Endothelial cell of hepatic sinusoid (primary cell): Measurements from ENCODE around the gene RAB9A.
"Not testable (repeated sequence)": the region's sequence is repeated elsewhere in the genome, so short reads cannot be mapped to it uniquely, and the experiment has no call there.

Experiments
- in situ Hi-C: cut with HindIII; loops from 2 replicates; pipeline ENCODE4 v1.10.0; 2017; ENCODE audit warnings: low sequenced_read_pairs

Gene RAB9A

GRCh38 chrX:13688958-13689740, at the start of gene RAB9A:
RAB9A (plus strand) TSS chrX:13689128; CDS start chrX:13708747, 19,619 bp downstream.
- in situ Hi-C loops: no loop called here

- in situ Hi-C loops: not testable (repeated sequence)
Observed at GRCh38 chrX:13641684-13642083, 47.2 kb upstream of the RAB9A start.

DNA sequence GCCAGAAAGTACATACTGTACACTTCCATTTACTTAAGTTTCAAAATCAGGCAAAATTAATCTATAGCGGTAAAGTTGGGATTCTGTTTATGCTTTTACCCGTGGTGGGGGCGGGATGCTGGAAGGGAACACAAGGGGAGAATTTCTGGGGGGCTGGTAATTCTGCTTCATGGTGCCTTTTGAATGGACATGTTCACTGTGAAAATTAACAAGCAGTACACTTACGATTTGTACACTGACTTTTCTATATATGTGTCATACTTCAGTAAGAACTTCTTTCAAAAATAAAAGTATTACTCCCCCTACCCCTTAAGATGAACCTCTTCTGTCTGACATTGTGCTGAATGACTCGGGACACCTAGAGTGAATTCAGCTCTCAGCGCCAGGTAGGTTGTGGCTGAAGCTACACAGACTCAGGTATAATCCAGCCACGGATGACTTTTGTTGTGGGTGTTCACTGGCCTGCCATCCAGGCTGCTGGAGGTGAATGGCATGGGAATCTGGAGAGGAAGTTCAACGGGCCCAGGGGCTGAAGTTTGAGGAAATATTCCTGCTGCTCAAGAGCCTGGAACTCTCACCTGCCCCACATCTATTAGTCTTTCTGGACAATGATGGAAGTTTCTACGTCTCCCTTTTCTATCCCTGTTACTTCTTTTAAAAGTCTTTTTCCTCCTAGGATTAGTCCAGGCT, 43.3 kb upstream of the RAB9A start:
- in situ Hi-C loops: no loop called here

- in situ Hi-C loops: no loop called here
Observed at GRCh38 chrX:13646154-13646549, 42.8 kb upstream of the RAB9A start.

DNA sequence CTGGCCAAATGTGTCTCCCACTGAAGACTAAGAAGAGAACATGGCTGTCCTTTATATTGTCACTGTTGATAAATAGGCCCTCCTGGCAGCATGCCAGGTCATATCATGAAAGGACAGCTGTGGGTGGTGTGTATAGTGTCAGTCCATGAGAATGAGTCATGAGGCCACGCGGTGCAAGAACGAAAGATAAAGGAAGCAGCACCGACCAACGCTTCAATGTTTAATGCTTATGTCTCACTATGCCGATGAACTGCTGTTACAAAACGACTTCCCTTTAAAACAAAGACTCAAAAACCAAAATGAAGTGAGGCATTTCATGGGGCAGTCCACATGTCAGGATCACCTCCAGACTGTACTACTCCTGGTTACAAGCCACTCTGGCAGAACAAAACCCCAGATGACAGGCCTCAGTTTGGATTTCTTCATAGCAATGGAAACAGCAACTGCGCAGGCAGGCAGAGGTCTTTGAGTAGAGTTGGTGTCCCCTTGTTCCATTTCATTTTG, 41.2 kb upstream of the RAB9A start:
- in situ Hi-C loops: no loop called here

DNA sequence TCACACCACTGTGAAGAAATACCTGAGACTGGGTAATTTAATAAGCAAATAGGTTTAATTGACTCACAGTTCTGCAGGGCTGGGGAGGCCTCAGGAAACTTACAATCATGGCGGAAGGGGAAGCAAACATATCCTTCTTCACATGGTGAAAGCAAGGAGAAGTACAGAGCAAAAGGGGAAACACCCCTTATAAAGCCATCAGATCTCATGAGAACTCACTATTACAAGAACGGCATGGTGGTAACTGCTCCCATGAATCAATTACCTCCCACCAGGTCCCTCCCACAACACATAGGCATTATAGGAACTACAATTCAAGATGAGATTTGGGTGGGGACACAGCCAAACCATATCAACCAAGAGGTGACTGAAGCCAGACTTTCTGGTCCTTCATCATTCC, 40.6 kb upstream of the RAB9A start:
- in situ Hi-C loops: not testable (repeated sequence)

DNA sequence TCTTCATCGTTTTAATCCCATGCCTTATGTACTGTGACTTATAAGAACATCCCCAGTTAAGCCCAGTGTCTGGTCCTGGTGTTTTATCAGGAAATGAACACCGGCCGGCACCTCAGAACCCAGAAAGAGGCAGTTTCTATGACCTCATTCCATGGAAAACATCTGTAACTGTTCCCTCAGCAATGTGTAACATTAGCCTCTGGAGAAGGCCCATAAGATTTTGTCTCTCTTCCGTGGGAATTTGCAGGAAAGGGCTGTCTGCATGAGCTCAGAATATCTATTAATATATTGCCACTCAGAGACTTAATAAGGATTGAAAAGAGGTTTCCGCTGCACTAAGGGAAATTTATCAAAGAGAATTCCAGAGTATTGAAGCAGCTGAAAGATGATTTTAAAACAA, 39.1 kb upstream of the RAB9A start:
- in situ Hi-C loops: no loop called here

DNA sequence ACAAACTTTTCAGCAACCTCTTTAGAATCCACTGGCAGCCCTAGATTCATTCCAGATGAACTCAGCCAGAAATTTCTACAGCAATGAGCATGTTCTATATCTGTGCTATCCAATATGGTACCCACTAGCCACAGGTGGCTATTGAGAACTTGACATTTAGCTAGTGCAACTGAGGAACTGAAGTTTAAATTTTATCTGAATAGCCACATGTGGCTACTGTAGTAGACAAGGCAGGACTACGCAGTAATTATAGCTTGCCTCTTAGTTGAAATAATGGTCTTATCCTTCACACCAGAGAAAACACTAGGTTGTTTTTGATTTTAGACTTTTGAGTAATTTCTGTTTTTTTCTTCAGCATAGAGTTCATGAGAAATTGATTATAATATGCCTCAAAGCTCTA, 38.6 kb upstream of the RAB9A start:
- in situ Hi-C loops: no loop called here

GRCh38 chrX:13651150-13651549, 37.8 kb upstream of the RAB9A start:
- in situ Hi-C loops: no loop called here

GRCh38 chrX:13652287-13652793, 36.6 kb upstream of the RAB9A start:
- in situ Hi-C loops: no loop called here

- in situ Hi-C loops: no loop called here
Observed at GRCh38 chrX:13652850-13653693, 35.9 kb upstream of the RAB9A start, which contains the start of gene TCEANC. TCEANC (plus strand) TSS chrX:13653141; CDS start chrX:13662509, 9,368 bp downstream.

GRCh38 chrX:13654116-13654515, 34.8 kb upstream of the RAB9A start:
- in situ Hi-C loops: no loop called here

GRCh38 chrX:13655674-13656073, 33.3 kb upstream of the RAB9A start:
- in situ Hi-C loops: no loop called here

- in situ Hi-C loops: no loop called here
Observed at GRCh38 chrX:13658602-13659001, 30.3 kb upstream of the RAB9A start.

DNA sequence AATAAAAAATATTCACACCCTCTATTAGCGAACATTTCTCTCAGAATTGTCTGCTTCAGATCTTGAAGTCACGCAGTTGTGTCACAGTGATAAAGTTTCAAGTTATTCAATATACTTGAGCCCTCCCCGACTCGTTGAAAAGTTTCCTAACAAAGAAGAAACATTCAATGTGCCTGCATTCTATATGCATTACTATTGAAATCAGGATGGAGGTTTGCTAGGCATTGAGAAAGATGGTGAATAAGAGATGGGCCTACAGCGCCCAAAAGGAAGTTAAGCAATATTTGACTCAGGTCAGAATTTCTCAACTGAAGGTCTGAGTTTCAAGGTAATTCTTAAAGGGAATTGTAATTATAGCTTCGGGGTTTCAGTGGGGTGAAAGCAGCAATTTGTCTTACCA, 29.9 kb upstream of the RAB9A start:
- in situ Hi-C loops: no loop called here

DNA sequence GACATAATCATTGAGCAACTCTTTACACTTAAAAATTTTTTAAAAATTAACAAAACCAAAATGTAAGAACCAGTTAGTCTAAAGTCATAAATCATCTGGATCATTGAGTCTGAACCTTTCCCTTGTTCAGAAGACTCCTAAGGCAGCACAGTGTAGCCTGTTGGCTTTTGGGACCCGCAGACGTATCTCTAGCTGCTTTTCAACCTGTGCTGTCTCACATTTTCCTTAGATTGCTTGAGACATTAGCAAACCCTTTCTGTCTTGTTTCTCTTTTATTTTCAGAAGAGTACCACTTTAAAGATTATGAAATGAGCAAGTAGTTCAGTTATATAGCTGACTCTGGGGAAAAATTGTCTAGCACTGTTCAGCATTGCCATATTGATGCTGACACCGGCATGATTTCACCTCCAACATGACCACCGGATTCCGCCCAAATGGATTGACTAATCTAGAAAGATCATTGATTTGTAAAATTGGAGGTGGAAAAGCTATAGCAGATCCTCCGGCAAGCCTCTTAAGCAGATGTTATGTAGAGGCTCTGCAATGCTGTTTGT, 27.1 kb upstream of the RAB9A start:
- in situ Hi-C loops: no loop called here

DNA sequence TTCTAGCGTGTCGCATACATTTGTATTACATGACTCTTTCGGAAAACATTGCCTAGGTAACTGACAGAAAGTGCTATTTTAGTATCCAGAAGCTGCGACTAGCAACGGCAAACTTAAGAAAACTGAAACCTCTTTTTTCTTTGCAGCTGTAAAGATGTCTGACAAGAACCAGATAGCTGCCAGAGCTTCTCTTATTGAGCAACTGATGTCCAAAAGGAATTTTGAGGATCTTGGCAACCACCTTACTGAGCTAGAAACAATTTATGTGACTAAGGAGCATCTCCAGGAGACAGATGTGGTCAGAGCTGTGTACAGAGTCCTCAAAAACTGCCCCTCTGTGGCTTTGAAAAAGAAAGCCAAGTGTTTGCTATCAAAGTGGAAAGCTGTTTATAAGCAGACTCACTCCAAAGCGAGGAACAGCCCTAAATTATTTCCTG, 26.6 kb upstream of the RAB9A start:
- in situ Hi-C loops: no loop called here

- in situ Hi-C loops: no loop called here
Observed at GRCh38 chrX:13664020-13664419, 24.9 kb upstream of the RAB9A start.

DNA sequence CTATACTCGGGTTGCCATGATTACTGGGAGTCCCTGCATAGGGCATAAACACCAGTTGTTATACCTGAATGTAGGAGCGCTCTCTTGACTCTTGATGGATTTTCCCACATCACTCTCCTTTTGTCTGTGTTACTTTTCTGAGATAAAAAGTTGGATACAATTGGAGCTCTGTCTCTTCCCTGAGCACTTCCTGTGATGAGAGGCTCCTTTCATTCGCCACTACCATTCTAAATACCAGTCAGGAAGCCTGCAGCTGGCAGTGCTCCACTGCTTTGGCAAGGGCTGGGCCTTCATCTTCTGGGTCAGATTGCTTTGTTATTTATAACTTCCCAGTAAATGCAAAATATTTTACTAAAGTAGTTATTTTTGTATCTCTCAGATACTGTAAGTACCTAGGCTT, 22.1 kb upstream of the RAB9A start:
- in situ Hi-C loops: no loop called here

DNA sequence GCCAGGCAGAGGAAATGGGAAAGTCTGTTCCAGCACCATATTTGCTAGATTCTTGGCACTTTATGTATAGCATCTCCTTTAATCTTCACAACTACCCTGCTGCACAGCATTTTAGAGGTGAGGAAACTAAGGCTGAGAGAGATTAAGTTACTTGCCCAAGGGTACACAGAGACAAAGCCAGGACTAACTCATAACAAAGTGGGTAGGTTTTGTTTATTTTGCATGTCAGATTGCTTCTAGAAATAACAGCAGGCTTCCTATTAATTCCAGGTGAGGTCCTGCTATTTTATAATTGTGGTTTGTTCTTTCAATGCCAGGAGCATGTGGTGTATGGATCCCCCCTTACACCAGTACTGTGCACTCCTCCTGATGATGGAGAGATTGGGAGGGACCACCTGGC, 21.0 kb upstream of the RAB9A start:
- in situ Hi-C loops: no loop called here
